HG02588 (cell line): ENCODE measurements around the gene GAL.

Experiments
- ATAC-seq: cut with Tn5 transposase; IDR thresholded peaks from one replicate; pipeline ENCODE4 v1.9.1; 2021; ENCODE audit warnings: mild to moderate bottlenecking, moderate library complexity; ENCODE audit not compliant: unreplicated experiment

Gene GAL

DNA sequence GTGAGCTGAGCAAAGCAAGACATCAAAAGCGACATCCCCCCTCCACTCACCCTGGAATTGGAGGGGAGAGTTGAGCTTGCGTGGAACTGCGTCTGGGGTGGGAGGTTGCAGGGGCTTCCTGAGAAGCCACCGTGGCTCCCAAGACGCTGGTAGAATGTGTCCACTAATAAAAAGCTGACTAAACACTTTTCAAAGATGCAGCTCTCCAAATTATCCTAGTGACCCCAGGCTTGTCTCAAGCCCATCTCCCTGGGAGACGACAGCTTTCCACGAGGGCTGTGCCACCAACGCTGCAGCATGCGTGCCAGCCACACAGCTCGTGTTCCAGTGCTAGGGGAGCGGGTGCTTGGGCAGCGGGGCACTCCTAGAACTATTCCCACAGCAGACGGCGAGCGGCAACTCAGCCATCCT lies 6.3 kb upstream of the GAL start:
- no peak for ATAC-seq

DNA sequence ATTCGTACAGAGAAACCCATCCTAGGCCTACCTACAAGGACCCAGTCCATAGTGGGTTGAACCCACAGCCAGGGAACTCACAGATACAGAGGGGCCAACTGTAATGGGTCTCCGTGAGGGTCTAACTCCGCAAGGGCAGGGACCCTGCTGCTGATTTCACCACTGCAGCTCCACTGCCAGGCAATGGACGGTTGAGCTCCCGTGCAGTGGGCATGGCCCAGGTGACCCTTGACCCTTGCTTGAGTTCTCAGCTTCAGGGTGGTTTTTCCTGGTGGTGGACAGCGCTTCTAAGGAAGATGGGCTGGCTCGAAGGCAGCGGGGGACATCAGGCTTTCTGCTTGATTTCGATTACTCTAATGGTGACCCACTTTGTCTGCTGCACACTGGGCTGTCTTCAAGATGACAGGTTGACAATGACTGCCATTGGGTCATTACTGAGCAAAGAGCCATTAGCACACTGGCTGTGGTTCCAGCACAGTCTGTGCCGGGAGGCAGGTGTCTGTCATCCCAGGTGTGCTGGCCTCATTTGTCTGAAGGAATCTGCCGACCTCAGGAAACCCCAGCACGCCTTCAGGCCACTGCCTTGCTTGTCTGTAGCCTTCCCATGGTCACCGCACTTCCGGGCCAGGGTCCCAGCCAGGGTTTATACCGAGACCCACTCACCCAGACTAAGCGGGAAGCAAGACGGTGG lies 3.7 kb upstream of the GAL start:
- no peak for ATAC-seq

DNA sequence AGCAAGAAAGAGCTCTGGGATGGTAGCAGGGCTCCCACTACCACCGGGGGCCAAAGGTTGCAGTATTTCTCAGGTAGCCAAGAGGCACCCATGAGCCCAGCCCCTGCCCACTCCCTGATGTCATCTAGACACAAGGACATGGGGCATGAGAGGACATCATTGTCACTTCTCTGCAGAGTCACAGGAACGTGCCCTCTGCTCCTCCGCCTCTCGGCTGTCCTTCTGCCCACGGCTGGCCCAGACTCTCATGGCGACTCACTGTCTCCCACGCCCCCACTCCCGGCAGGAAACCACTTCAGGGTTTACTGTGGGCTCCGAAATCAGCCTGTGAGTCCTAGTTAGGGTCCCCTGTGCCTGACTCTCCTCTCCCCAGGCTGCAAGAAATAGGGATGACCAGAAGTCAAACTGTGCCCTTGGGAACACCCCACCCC lies 1.8 kb upstream of the GAL start:
- no peak for ATAC-seq

- ATAC-seq: no peak
Observed at GRCh38 chr11:68683121-68683520, 1.2 kb upstream of the GAL start.

DNA sequence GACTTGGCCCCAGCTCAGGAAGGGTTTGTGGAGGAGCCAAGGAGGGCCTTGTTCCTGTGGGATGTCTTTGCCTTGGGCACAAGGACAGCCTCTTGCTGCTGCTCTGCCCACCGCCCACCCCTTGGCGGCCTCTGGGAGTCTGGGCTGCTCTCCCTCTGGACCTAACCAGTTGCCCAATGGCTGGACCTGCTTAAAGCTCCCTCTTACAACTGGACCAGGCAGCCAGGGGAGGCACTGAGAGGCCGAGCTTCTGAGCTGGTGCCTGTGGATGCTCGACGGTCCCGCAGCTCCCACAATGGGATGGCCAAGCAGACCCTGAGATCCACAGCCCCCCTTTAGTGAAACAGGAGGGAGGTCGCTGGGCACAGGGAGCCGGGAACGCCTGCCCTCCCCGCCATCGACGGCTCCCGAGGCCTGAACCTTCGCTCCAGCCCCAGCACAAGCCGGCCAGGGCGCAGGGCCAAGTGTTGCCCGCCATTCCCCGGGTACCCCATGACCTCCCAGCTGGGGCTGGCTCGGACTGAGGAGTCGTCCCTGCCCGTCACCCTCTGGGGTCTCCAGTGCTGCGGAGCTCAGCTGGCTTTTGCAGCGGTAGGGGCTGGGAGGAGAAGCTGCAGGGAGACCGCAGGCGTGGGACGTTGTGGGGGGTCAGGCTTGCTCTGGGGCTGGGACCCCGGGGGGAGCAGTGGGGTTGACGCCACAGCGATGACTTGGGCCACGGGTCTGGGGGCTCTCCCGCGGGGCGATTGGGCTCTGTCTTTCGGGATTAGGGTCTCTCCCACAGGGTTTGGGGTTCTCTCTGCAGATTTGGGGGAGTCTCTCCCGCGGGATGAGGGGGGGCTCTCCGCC lies 584 bp upstream of the GAL start:
- ATAC-seq: no peak

- ATAC-seq: no peak
Observed at GRCh38 chr11:68685656-68686380, 1.5 kb downstream of the GAL start.

- no peak for ATAC-seq
Observed at GRCh38 chr11:68686486-68686885, 2.1 kb downstream of the GAL start.

- ATAC-seq: no peak
Observed at GRCh38 chr11:68687311-68687710, 3.0 kb downstream of the GAL start.

- no peak for ATAC-seq
Observed at GRCh38 chr11:68687986-68688385, 3.6 kb downstream of the GAL start.

DNA sequence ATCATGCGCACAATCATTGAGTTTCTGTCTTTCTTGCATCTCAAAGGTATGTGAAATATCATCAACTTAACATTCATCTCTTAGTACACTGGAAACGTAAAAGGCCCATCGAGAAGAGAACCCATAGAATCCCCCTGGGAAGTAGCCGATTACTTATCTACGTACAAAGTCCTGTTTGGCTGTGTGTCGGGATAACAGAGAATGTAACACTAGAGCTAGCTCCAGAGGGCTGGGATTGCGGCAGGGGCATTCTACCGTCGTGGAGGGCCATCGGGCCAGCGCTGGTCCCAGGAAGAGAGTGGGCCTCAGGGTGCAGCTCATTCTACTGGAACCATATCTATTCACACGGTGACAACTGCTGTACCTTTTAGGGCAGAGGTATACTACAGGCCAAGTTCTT lies 4.5 kb downstream of the GAL start:
- no peak for ATAC-seq

DNA sequence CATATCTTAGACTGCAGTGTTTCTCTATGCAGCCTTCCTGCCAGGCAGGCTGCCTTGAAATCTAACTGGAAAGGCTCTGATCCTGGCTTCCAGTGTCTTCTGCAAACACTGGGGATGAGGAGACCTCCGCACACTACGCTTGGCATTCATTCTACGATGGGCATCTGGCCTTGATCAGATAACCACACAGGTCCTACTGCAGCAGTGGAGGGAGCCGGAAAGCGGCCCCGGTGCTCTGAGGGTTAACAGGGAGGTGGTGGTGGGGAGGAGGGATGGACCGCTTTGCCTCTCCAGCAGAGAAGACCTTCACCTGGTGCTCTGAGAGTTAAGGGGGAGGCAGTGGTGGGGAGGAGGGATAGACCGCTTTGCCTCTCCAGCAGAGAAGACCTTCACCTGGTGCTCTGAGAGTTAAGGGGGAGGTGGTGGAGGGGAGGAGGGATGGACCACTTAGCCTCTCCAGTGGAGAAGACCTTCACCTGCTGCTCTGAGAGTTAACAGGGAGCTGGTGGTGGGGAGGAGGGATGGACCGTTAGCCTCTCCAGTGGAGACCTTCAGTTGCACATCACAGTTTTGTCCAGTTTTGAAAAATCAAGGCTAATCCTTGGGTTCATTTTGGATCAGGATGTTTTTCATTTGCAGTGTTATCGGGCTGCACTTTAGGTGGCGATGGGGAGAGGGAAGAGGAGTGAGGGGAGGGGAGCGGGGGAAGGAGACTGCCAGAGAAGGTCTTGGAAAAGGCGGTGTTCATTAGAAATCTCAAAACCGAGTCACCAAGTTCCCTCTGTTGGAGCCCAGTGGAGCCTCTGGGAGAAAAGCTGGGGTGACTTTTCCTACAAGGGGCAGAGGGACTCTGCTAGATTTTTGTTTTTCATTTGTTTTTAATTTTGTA lies 5.6 kb downstream of the GAL start:
- no peak for ATAC-seq

GRCh38 chr11:68690671-68691401 lies 6.5 kb downstream of the GAL start:
- no peak for ATAC-seq

- ATAC-seq: no peak
Observed at GRCh38 chr11:68691402-68691784, 7.0 kb downstream of the GAL start.

DNA sequence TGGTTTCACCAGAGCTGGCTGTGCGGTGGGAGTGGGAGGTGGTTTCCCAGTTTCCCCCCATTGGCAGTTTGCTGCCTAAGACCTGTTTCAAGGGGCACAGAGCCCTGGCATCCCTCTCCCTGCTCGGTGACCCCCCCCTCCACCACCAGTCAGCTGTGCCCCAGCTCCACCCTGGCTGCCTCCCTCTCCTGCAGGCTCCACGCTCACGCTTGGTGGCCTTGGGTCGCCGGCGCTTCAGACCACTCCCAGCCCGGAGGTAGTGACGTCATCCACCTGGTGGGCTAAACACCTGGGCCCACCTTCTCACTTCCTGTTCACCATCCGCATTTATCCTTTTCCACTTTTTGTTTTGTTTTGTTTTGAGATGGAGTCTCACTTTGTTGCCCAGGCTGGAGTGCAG lies 7.8 kb downstream of the GAL start:
- ATAC-seq: no peak

DNA sequence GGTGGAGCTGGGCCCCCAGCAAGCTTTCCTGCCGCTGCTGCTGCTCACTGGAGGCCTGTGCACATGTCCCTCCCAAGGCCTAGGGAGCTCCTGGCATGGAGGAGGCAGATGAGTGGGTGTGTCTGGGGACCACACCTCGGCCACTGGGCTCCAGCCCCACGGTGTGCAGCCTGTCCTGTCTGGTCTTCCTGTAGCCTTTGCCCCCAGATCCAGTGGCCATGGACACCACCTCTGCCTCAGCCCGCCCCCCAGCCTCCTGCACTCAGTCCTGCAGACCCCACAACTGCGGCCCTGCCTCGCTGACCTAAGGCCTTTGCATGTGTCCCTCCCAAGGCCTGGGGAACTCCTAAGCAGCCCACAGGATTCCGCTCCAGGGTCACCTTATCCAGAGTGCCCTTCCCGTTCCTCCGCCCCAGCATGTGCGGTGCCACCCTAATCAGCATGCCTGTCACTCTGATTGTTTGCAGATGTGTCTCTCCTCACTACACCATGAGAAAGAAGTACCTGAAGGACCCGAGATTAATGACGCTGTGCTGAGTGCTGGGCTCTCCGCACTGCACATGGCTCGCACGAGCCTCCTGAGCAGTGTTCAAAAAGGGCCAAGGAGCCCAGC lies 8.6 kb downstream of the GAL start:
- no peak for ATAC-seq

DNA sequence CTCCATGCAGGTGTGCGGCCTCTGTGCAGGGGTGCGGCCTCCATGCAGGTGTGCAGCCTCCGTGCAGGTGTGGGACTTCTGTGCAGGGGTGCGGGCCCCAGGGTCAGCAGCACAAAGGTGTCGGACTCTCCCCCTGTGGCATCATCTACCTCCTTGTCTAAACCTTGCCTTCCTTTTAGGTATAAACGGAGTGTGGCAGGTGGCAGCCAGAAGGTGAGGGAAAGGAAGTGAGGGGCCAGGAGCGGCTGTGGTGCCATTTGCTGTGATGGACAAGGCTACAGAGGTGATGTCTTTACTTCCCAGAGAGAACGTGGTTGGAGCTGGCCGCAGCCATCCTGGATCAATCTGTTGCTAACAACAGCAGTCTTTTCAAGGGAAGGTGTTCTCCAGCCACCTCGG lies 9.1 kb downstream of the GAL start:
- no peak for ATAC-seq

- no peak for ATAC-seq
Observed at GRCh38 chr11:68694431-68695297, 10.3 kb downstream of the GAL start.

DNA sequence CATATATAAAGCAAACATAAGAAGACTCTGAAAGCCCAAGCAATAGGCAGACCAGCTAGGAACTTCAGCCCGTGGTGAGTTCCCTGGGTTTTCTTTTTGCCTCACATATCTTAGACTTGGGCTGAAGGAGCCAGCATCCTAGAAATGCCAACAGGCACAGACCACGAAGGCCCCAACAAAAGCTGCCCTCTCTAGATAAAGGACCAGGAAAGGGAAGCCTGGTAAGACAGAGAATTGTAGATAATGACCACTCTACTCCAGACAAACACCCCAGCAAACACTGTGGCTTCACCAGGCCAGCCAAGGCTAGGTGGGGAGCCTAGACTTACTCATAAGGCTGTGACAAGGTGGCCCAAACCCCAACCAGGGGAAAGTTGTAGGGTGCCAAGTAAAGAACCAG lies 11.2 kb downstream of the GAL start:
- ATAC-seq: no peak

- ATAC-seq: no peak
Observed at GRCh38 chr11:68698993-68699392, 14.6 kb downstream of the GAL start.
